NCI-H1436 treated with DMSO at 0.1 percent for 48 hours (cell line): ENCODE results near the gene ARHGAP28.

Source experiments
- DNase-seq: peaks from one replicate; lab custom pipeline; 2025; lab: John Stamatoyannopoulos, UW

Gene ARHGAP28

GRCh38 chr18:6873040-6873751 is 143.7 kb downstream of the ARHGAP28 start:
- no peak for DNase-seq

- DNase-seq, result no peak
Observed at GRCh38 chr18:6874315-6874714, 144.8 kb downstream of the ARHGAP28 start.

DNA sequence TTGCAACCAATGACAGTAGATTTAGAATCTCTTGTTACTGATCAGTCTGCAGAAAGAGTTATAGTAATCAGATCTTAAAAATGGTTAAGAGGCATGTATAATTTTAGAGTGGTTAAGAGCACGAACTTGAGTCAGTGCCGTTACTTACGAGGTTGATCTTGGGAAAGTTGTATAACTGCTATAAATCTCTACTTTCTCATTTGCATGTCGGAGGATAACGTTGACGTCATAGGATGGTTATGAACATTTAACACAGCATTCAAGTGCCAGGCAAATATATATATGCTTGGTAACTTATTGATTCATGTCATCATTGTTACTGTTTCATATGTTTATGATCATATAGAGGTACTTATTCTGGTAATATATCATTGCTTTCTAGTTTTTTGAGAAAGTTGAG is 146.2 kb downstream of the ARHGAP28 start:
- DNase-seq, result no peak

DNA sequence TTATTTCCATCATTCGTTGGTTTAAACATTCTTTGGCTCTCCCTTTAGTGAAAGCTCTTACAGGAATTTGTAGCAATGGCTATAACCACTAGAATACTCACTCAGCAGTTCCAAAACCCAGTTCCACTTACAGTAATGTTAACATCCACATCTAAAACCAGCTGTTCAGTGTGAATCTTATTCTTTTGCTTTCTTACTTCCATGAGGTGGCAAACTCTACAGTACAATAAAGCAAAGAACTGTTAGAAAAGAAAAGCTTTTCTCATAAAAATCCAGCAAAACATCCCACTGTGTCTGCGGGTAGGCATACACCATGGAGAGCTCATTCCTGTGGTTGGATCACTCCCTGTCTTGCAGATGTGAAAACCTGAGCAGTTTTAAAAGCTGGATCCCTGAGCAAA is 147.1 kb downstream of the ARHGAP28 start:
- DNase-seq, result no peak

- no peak for DNase-seq
Observed at GRCh38 chr18:6877288-6877687, 147.8 kb downstream of the ARHGAP28 start.

- no peak for DNase-seq
Observed at GRCh38 chr18:6878556-6879297, 149.2 kb downstream of the ARHGAP28 start.

GRCh38 chr18:6879508-6880195 is 150.1 kb downstream of the ARHGAP28 start:
- no peak for DNase-seq

DNA sequence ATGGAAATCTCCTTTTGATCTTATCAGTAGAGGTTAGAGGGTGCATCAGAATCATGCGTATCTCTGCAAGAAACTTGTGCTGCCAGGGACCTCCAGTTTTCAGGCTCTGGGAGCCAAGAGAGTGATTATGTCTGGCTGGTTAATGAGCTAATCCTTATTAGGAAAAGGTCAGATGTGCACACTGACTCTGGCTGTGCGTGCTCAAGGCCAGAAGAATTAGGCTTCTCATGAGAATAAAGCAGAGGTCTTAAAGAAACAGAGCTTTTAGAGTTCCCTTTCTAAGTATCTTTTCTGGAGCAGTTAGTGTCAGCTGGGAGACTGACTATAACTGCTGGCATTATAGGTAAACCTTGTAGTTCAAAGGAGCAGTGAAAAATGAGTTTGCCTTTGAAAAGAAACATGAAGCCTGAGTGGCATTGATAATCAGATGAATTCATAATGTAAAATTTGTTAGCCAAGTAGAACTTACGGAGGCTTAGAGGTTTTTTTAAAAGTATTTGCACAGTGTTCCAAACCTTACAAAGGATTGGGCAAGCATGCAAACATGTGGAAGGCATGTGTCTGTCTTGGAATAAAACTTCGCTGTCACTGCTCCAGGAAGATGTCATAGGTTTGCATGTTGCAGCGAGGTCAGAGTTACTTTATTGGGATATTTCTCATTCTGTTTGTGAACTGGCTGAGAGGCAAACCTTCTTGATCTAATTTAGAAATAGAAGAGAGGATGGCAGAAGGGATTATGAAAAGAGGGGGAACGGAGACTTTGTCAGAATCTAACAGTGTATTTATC is 151.7 kb downstream of the ARHGAP28 start:
- no peak for DNase-seq

DNA sequence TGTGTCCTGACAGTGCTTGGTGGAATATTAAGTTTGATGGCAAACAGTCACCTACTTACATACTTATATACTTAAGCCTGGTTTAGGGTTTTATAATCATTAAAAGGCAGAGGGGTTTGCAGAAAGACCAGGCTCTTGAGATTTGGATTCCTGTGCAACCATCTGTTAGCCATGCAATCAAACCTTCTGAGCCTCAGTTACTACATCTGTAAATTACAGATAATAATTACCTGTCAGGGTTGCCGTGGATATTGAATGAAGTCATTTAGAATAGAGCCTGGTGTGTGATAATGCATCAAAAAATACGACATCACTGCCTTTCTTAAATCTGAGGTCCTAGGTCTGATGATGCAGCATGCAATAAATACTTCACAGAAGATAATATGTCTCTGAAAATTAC is 152.9 kb downstream of the ARHGAP28 start:
- DNase-seq, result no peak

- DNase-seq, result no peak
Observed at GRCh38 chr18:6885006-6885481, 155.5 kb downstream of the ARHGAP28 start.

DNA sequence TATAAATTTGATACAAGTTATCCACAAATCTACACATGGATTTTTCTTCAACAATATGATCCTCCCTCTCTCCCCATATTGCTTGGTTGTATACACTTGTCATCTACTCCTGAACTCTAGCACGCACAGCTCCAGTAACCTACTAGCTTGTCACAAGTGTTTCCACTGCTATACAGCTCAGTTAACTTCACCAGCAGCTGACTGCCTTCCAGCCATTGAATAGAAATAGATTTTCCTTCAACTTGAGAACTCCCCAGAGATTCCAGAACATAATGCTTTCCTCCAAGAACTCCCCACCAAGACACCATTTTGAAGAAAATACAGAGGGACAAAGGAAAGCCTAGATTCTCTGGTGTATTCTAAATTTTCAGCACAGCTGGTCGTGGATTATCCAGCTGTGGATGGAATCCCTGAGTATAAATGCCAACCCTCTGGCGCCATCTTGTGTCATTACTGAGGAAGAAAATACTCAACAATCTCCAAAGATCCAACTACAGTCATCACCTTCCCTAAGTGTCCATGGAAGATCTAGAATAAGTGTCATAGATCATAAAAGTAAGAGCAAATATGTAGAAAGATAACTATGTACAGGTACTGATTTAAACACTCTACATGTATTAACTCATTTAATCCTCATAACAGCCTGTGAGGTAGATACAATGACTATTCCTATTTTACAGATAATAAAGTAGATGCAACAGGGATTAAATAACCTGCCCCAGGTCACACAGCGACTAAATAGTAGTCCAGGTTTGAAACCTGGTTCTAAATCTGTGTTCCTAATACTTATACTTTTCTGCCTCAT is 156.7 kb downstream of the ARHGAP28 start:
- DNase-seq, result no peak

DNA sequence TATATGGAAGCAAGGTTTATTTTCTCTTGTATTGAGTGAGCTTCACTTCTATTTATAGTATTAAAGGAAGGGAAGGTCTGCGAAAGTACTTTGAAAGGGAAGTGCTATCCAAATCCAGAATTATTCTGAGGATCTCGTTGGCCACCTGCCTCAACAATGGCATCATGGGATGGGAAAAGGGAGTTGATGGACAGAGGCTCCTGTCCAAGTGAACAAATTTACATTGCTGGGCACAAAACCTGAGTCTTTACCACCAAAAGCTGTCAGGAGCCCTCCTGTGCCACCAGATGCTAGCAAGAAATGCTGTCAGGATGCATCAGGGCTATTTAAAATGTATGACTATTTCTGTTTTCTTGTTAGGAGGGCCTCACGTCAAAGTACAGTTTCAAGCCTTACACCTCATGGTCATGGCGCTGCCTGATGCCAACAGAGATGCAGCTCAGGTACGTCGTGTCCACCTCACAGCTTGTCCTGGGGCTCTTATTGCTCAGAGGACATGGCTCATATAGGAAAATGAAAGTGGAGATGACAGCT is 157.3 kb downstream of the ARHGAP28 start:
- DNase-seq, result no peak

DNA sequence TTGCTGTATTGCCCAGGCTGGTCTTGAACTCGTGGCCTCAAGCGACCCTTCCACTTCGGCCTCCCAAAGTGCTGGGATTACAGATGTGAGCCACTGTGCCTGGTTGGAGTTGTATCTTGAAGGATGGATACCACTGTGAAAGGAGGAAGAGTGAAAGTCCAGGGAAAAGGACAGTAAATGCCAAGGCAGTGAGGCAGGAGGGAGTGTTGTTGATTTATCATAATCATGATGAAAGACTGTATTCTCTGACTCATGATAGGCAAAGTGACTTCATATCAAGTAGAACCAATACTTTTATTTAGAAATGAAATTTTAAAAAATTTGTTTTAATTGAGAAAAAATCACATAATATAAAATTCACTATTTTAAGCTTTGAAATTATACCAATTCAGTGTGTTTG is 162.3 kb downstream of the ARHGAP28 start:
- no peak for DNase-seq

DNA sequence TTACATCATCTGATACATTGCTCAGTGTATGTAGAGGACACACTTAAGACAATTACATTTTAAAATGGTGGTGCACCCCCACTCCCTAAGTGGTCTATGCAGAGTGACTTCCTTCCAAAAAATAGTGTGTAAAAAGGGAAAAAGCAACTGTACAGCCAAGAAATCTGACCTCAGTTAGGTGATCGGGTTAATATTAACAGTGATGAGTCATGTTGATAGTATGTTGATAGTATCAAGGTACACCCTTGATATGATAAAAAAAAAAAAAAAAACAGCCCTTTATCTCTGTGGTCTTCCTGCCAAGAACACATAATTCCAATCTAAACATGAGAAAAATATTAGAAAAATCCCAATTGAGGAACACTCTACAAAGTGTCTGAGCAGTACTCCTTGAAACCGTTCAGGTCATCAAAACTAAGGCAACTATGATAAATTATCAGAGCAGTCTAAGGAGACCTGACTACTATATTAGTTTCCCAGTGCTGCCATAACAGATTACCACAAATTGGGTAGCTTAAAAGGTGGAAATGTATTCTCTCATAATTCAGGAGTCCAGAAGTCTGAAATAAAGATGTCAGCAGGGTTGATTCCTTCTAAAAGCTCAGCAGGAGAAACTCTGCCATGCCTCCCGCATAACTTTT is 171.9 kb downstream of the ARHGAP28 start:
- no peak for DNase-seq

GRCh38 chr18:6917072-6917471 is 187.6 kb downstream of the ARHGAP28 start:
- DNase-seq, result no peak

GRCh38 chr18:6920099-6920955 is 190.8 kb downstream of the ARHGAP28 start:
- no peak for DNase-seq

- DNase-seq, result no peak
Observed at GRCh38 chr18:6921571-6921970, 192.1 kb downstream of the ARHGAP28 start.

GRCh38 chr18:6923220-6923619 is 193.7 kb downstream of the ARHGAP28 start:
- no peak for DNase-seq

DNA sequence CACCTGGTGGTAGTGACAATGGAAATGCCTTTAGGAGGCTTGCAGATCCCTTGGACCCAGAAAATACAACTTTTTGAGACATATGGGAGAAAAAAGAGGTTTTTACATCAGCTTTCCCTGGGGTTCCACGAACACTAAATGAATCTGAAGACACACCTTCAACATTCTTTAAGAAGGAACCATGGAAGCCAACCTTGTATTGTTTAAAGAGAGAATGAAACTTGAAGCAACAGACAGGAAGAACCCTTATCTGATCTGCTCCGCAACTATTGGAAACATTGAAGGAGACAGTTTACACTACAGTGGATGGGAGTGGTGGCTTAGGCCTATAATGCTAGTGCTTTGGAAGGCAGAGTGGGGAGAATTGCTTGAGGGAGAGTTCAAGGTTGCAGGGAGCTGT is 197.6 kb downstream of the ARHGAP28 start:
- DNase-seq, result no peak

- DNase-seq, result no peak
Observed at GRCh38 chr18:6928359-6928758, 198.8 kb downstream of the ARHGAP28 start.
